Tibial nerve (tissue), 3 donors: ENCODE measurements around the gene RAET1E.

Experiments used
- CTCF ChIP-seq, 5 experiments: fragments of 200-600 bp in 3 of 5; fragments of 450-650 bp in 2 of 5; sonication (generic) in 3 of 5; IDR thresholded peaks; one replicate each; pipeline ENCODE4 v1.5.1; 2016 to 2019; ENCODE audit warnings: antibody characterized with exemption in 5 of 5, mild to moderate bottlenecking in 3 of 5, moderate library complexity in 2 of 5
- POLR2A ChIP-seq, 2 donors: fragments of 450-650 bp; IDR thresholded peaks; one replicate each; pipeline ENCODE4 v1.6.1; 2017; ENCODE audit warnings: antibody characterized with exemption in 2 of 2, mild to moderate bottlenecking in 2 of 2, moderate library complexity in 2 of 2

DNA sequence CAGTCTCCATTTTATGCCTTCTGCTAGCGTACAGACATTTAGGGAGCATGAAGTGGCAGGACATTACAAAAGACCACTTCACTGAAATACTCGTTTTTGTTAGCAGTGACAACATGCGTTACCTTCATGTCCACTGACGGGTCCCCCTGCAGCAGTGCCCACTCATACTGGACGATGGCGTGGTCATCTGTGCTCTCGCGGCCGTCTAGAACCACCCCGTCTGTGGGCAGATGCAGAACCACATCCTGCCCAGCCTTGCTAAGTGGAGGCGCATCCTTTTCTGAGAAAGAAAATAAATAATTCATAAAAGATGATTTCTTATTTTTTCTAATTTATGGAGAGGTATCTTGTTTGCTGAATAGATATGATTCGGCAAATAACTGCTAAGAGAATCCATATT is 45.0 kb downstream of the RAET1E start:
- no peak for TF ChIP-seq POLR2A (IDR thresholded peaks at IDR 0.05)
- TF ChIP-seq CTCF (IDR thresholded peaks at IDR 0.05), result no peak
